ENCODE results near the gene AGR2.

GRCh38 chr7:16745645-16746044 lies 59.2 kb downstream of the AGR2 start:
- TF ChIP-seq CTCF (IDR thresholded peaks at IDR 0.05; ENCODE audit: borderline replicate concordance, extremely low read depth, low read length, poor library complexity, severe bottlenecking) (no peak), EZH2 (IDR thresholded peaks at IDR 0.05; ENCODE audit: borderline replicate concordance, low read depth, low read length, severe bottlenecking) (no peak)

Measured in DND-41 (cell line).